Parathyroid adenoma (tissue), 2 donors: ENCODE measurements around the gene NARS2.

Source experiments
- H2AFZ ChIP-seq: fragments of 300-600 bp; sonication (generic); one replicate; pipeline ENCODE4 v1.7.0; 2017; ENCODE audit warnings: antibody characterized with exemption, mild to moderate bottlenecking
- H3K27ac ChIP-seq: fragments of 300-600 bp; sonication (generic); one replicate; pipeline ENCODE4 v1.7.0; 2017
- H3K27me3 ChIP-seq: fragments of 300-600 bp; sonication (generic); one replicate; pipeline ENCODE4 v1.7.0; 2017; ENCODE audit warnings: low read length; ENCODE audit not compliant: control insufficient read depth, insufficient read depth
- H3K36me3 ChIP-seq: fragments of 300-600 bp; sonication (generic); one replicate; pipeline ENCODE4 v1.7.0; 2017; ENCODE audit warnings: low read length; ENCODE audit not compliant: control insufficient read depth, insufficient read depth
- H3K4me1 ChIP-seq: fragments of 300-600 bp; sonication (generic); one replicate; pipeline ENCODE4 v1.7.0; 2017; ENCODE audit warnings: control low read depth
- H3K4me2 ChIP-seq: fragments of 300-600 bp; sonication (generic); one replicate; pipeline ENCODE4 v1.7.0; 2017; ENCODE audit warnings: low read length
- H3K4me3 ChIP-seq: fragments of 300-600 bp; sonication (generic); one replicate; pipeline ENCODE4 v1.7.0; 2017; ENCODE audit warnings: low read depth, low read length
- H3K79me2 ChIP-seq: fragments of 300-600 bp; sonication (generic); one replicate; pipeline ENCODE4 v1.7.0; 2017; ENCODE audit warnings: control low read depth
- H3K9ac ChIP-seq: fragments of 300-600 bp; sonication (generic); one replicate; pipeline ENCODE4 v1.7.0; 2017; ENCODE audit warnings: mild to moderate bottlenecking
- H3K9me3 ChIP-seq: fragments of 300-600 bp; sonication (generic); one replicate; pipeline ENCODE4 v1.7.0; 2017; ENCODE audit warnings: low read length; ENCODE audit not compliant: control insufficient read depth
- CTCF ChIP-seq: fragments of 300-600 bp; sonication (generic); IDR thresholded peaks from one replicate; pipeline ENCODE4 v1.7.0; 2017; ENCODE audit warnings: antibody characterized with exemption, mild to moderate bottlenecking
- donor health status: primary hyperparathyroidism.

The NARS2 gene

DNA sequence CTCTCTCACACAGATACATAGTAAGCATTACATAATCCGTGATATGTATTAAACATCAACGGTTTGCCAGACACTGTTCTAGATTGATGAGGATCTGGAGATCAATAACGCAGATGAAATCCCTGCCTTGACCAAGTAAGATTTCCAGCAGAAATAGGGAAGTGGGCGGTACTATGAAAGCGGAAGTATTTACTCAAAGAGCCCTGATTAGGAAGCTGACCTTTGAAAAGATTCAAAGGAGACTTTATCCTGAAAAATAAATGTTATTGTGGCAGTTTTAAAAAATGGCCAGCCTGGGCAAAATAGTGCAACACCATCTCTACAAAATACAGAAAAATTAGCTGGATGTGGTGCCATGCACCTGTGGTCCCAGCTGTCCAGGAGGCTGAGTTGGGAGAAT lies 183.9 kb downstream of the NARS2 start:
- H3K79me2 ChIP-seq, result peaks cover 16% of the 10 kb centered on the region
- no peaks in the 10 kb centered on the region for H3K36me3 ChIP-seq
- no peak overlapping the region for H3K4me2 ChIP-seq
- H3K9me3 ChIP-seq, result no peaks in the 10 kb centered on the region
- no peaks in the 10 kb centered on the region for H3K27me3 ChIP-seq
- H3K9ac ChIP-seq, result no peak overlapping the region
- H3K27ac ChIP-seq, result no peak overlapping the region
- no peaks in the 10 kb centered on the region for H3K4me1 ChIP-seq
- TF ChIP-seq CTCF, result no peak
- H3K4me3 ChIP-seq, result no peak overlapping the region
- H2AFZ ChIP-seq, result no peak overlapping the region

GRCh38 chr11:78386215-78386941 lies 188.3 kb downstream of the NARS2 start:
- H3K27me3 ChIP-seq, result no peaks in the 10 kb centered on the region
- no peak overlapping the region for H3K27ac ChIP-seq
- no peaks in the 10 kb centered on the region for H3K36me3 ChIP-seq
- H3K4me3 ChIP-seq, result no peak overlapping the region
- peaks cover 16% of the 10 kb centered on the region for H3K79me2 ChIP-seq
- H3K9ac ChIP-seq, result no peak overlapping the region
- no peak overlapping the region for H2AFZ ChIP-seq
- no peak overlapping the region for H3K4me2 ChIP-seq
- no peak for TF ChIP-seq CTCF
- no peaks in the 10 kb centered on the region for H3K9me3 ChIP-seq
- H3K4me1 ChIP-seq, result no peaks in the 10 kb centered on the region
